Upper lobe of left lung (tissue), 4 donors: ENCODE measurements around the gene STAT4.

Experiments used
- CTCF ChIP-seq, 6 experiments: fragments of 450-650 bp in 4 of 6; fragments of 200-600 bp in 2 of 6; sonication (generic) in 2 of 6; IDR thresholded peaks; one replicate each; pipeline ENCODE4 v1.5.1; 2016 to 2019; ENCODE audit warnings: antibody characterized with exemption in 6 of 6
- EP300 ChIP-seq, 4 donors: sonication (generic); formaldehyde crosslinking; IDR thresholded peaks; one replicate each; pipeline ENCODE4 v1.5.1; 2017; ENCODE audit warnings: antibody characterized with exemption in 4 of 4, control low read depth in 2 of 4
- POLR2A ChIP-seq, 4 donors: fragments of 450-650 bp; IDR thresholded peaks; one replicate each; pipeline ENCODE4 v1.5.1; 2016 to 2017; ENCODE audit warnings: antibody characterized with exemption in 4 of 4, mild to moderate bottlenecking in 2 of 4
- POLR2AphosphoS5 ChIP-seq, 2 donors: sonication (generic); formaldehyde crosslinking; IDR thresholded peaks; one replicate each; pipeline ENCODE4 v1.5.1; 2017; ENCODE audit warnings: antibody characterized with exemption in 2 of 2

GRCh38 chr2:191048073-191048472 lies 102.7 kb downstream of the STAT4 start:
- TF ChIP-seq CTCF (IDR thresholded peaks at IDR 0.05) (no peak), EP300 (IDR thresholded peaks at IDR 0.05) (no peak), POLR2AphosphoS5 (IDR thresholded peaks at IDR 0.05) (no peak), POLR2A (IDR thresholded peaks at IDR 0.05) (no peak)
